ENCODE measurements around the gene ZKSCAN8. TPM values are rescaled to one million over a fixed set of nuclear protein-coding genes. Genes with fewer than 3 reads are reported as not detected.

ZKSCAN8 gene
- total and polyA plus RNA-seq, 2 donors (not counting 3 experiments of a cell fraction or from before 2014, with no cell fraction given), result 9.4 to 19.7 TPM

GRCh38 chr6:28171271-28171670 lies 29.6 kb downstream of the ZKSCAN8 start:
- no peak overlapping the region for H2AFZ ChIP-seq (ENCODE audit: low read depth, low read length)
- no peaks in the 10 kb centered on the region for H3K4me1 ChIP-seq (ENCODE audit: control insufficient read depth, extremely low read depth, insufficient read depth, low read length)
- CTCF ChIA-PET, result interaction anchor here (0.5 kb wide), 1 partner anchor 428 kb away, joined by 4 read pairs; no protein-coding TSS in a partner anchor
- no peak overlapping the region for H3K4me3 ChIP-seq (replicated peaks in 1 of 3; ENCODE audit: insufficient read depth in 1 of 3, low read depth in 1 of 3, low read length in 3 of 3)
- H3K9me1 ChIP-seq (replicated peaks; ENCODE audit: control insufficient read depth, extremely low read depth, insufficient read depth, low read length), result no peaks in the 10 kb centered on the region
- intact Hi-C loops (cut with micrococcal nuclease) (no loop called here), dilution Hi-C loops (cut with MboI; ENCODE audit: extremely low pct_ligation_motif_present, low sequenced_read_pairs) (no loop called here)
- H4K20me1 ChIP-seq (replicated peaks; ENCODE audit: control insufficient read depth, extremely low read depth, insufficient read depth, low read length), result no peaks in the 10 kb centered on the region
- no peaks in the 10 kb centered on the region for H3K79me2 ChIP-seq (ENCODE audit: control insufficient read depth, insufficient read depth, low read length)
- H3K9me3 ChIP-seq (replicated peaks; ENCODE audit: control insufficient read depth, insufficient read depth, low read length), result no peaks in the 10 kb centered on the region
- BruUV-seq (replicated peaks), result no TSS peak
- DNase-seq (ENCODE audit: low read depth, low spot score), result no peak
- H3K27me3 ChIP-seq (ENCODE audit: control insufficient read depth in 2 of 2, insufficient read depth in 2 of 2, low read length in 2 of 2), result peaks cover 0 to 7% of the 10 kb centered on the region in 2 experiments
- H3K9ac ChIP-seq (replicated peaks; ENCODE audit: extremely low read depth, insufficient read depth, low read length), result no peak overlapping the region
- POLR2A ChIA-PET, result no interaction called here
- no peak overlapping the region for H3K4me2 ChIP-seq (ENCODE audit: insufficient read depth, low read length)
- no peak overlapping the region for H3K27ac ChIP-seq (ENCODE audit: insufficient read depth, low read depth, low read length)
- FAIRE-seq, result no peak
- TF ChIP-seq JUN (IDR thresholded peaks at IDR 0.05; ENCODE audit: borderline replicate concordance, insufficient read depth, insufficient read length, low read depth) (no peak), CTCF (IDR thresholded peaks at IDR 0.05; ENCODE audit: extremely low read depth in 1 of 2, insufficient read depth in 1 of 2, low read depth in 1 of 2, low read length in 2 of 2) (no peak), POLR2A (IDR thresholded peaks at IDR 0.05; ENCODE audit: low read depth, low read length) (no peak), EZH2 (IDR thresholded peaks at IDR 0.05; ENCODE audit: borderline replicate concordance, low read depth, low read length, severe bottlenecking) (no peak), FOS (IDR thresholded peaks at IDR 0.05; ENCODE audit: borderline replicate concordance, insufficient read depth, low read length) (no peak), POLR2AphosphoS5 (IDR thresholded peaks at IDR 0.05; ENCODE audit: insufficient read depth, low read depth, low read length) (no peak), MYC (IDR thresholded peaks at IDR 0.05; ENCODE audit: low read depth, low read length) (no peak), GATA2 (IDR thresholded peaks at IDR 0.05; ENCODE audit: insufficient read depth, insufficient read length, low read depth, low read length) (no peak)
- TF ChIP-seq, protein P1, sequence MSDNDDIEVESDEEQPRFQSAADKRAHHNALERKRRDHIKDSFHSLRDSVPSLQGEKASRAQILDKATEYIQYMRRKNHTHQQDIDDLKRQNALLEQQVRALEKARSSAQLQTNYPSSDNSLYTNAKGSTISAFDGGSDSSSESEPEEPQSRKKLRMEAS (IDR thresholded peaks at IDR 0.05; ENCODE audit: insufficient read depth, insufficient read length), result no peak
- no peaks in the 10 kb centered on the region for H3K36me3 ChIP-seq (ENCODE audit: control insufficient read depth in 2 of 2, extremely low read depth in 1 of 2, insufficient read depth in 2 of 2, low read length in 2 of 2)

Data from endothelial cell of umbilical vein (primary cell).